ELR (cell line): ENCODE measurements around the gene BLOC1S4.

Source experiments
- DNase-seq: peaks from one replicate; pipeline ENCODE4 v3.0.0-alpha.2; 2015; ENCODE audit warnings: low read depth

The BLOC1S4 gene

DNA sequence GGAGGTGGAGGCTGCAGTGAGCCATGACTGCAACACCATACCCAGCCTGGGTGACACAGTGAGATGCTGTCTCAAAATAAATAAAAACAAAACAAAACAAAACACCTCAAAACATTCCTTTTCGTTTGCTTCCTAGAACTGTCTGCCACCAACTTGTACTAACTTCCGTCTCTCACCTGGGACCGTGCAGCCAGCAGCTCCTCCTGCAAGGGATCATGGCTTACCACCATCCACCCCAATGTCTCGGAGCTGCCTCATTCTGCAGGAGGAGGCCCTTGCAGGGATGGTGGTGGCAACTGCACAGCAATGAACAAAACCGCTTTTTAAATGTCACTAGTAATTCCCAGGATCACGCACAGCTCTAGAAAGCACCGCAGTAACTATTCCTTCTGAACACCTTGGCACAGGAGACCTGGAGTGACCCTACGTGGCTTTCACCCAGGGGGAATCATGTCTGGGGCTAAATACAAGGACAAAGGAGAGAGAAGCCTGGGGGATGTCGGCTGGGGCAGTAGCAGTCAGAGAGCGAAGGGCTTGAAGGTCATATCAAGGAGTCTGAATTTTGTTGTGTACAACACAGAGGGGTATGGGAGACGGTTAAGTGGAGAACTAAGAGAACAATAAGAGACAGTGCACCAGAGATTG is 49.1 kb downstream of the BLOC1S4 start:
- no peak for DNase-seq

- no peak for DNase-seq
Measured at GRCh38 chr4:6765703-6766102, 49.7 kb downstream of the BLOC1S4 start.
